Vagina (tissue), 2 donors: Measurements from ENCODE around the gene UNC119. TPM values are rescaled to one million over a fixed set of nuclear protein-coding genes. Genes with fewer than 3 reads are reported as not detected.

Experiments used
- DNase-seq, 2 donors: peaks; one replicate each; pipeline ENCODE4 v3.0.0-alpha.2; 2017; ENCODE audit errors: extremely low spot score in 2 of 2
- H3K27ac ChIP-seq: fragments of 200-600 bp; sonication (generic); one replicate; pipeline ENCODE4 v1.5.1; 2019
- H3K27me3 ChIP-seq: fragments of 200-600 bp; sonication (generic); one replicate; pipeline ENCODE4 v1.5.1; 2019
- H3K36me3 ChIP-seq, 2 donors: fragments of 200-600 bp; sonication (generic); one replicate each; pipeline ENCODE4 v1.5.1; 2017 to 2019
- H3K4me1 ChIP-seq: fragments of 200-600 bp; sonication (generic); one replicate; pipeline ENCODE4 v1.5.1; 2019
- H3K4me3 ChIP-seq, 2 donors: fragments of 200-600 bp; sonication (generic); 1 replicate in 1 of 2; 2 replicates in 1 of 2; pipeline ENCODE4 v1.5.1; 2016 to 2019
- H3K9me3 ChIP-seq: fragments of 200-600 bp; sonication (generic); one replicate; pipeline ENCODE4 v1.5.1; 2019
- CTCF ChIP-seq, 3 experiments: fragments of 450-650 bp in 2 of 3; fragments of 200-600 bp in 1 of 3; sonication (generic) in 1 of 3; IDR thresholded peaks; one replicate each; pipeline ENCODE4 v1.5.1; 2017 to 2019; ENCODE audit warnings: antibody characterized with exemption in 3 of 3, mild to moderate bottlenecking in 2 of 3, moderate library complexity in 2 of 3
- POLR2A ChIP-seq, 2 donors: fragments of 450-650 bp; IDR thresholded peaks; one replicate each; pipeline ENCODE4 v1.6.1; 2017; ENCODE audit warnings: antibody characterized with exemption in 2 of 2, mild to moderate bottlenecking in 2 of 2, moderate library complexity in 2 of 2
- POLR2AphosphoS5 ChIP-seq, 2 donors: sonication (generic); formaldehyde crosslinking; IDR thresholded peaks; one replicate each; pipeline ENCODE4 v1.9.0; 2017; ENCODE audit warnings: antibody characterized with exemption in 2 of 2, mild to moderate bottlenecking in 2 of 2, low read depth in 1 of 2; ENCODE audit not compliant: insufficient read depth in 1 of 2
- intact Hi-C: fragments of 100-400 bp; cut with DNase I; formaldehyde crosslinking; loops from one replicate; pipeline ENCODE4 v1.15.1; 2023
- total RNA-seq: library from RNA; depleted of rRNA; stranded (reverse); fragments of >200 nt; gene quantifications from one replicate; pipeline ENCODE4 v1.2.3, GENCODE V29; 2016

Gene UNC119
- total RNA-seq, 1 donor from 2014 or later = 38.1 TPM

GRCh38 chr17:28554565-28554964 is 2.1 kb upstream of the UNC119 start:
- H3K27ac ChIP-seq = no peak overlapping the region
- no peak for TF ChIP-seq POLR2AphosphoS5 (IDR thresholded peaks at IDR 0.05; ENCODE audit: insufficient read depth in 1 of 2, low read depth in 1 of 2)
- no peak for TF ChIP-seq POLR2A (IDR thresholded peaks at IDR 0.05)
- TF ChIP-seq CTCF (IDR thresholded peaks at IDR 0.05) = no peak
- H3K27me3 ChIP-seq = no peaks in the 10 kb centered on the region
- no peak overlapping the region for H3K4me3 ChIP-seq
- H3K9me3 ChIP-seq = no peaks in the 10 kb centered on the region
- intact Hi-C loops = no loop called here
- no peak for DNase-seq
- H3K36me3 ChIP-seq = peaks cover 0 to 48% of the 10 kb centered on the region in 2 donors
- peaks cover 13% of the 10 kb centered on the region for H3K4me1 ChIP-seq

GRCh38 chr17:28553000-28553505 is 629 bp upstream of the UNC119 start:
- no peaks in the 10 kb centered on the region for H3K9me3 ChIP-seq
- peak overlapping the region; percentile 73 to 78 for H3K4me3 ChIP-seq
- H3K27ac ChIP-seq = peak overlapping the region; percentile 52
- H3K4me1 ChIP-seq = peaks cover 13% of the 10 kb centered on the region
- no peaks in the 10 kb centered on the region for H3K27me3 ChIP-seq
- intact Hi-C loops = no loop called here
- peaks cover 0 to 33% of the 10 kb centered on the region in 2 donors for H3K36me3 ChIP-seq
- no peak for DNase-seq
- TF ChIP-seq POLR2AphosphoS5 (IDR thresholded peaks at IDR 0.05; ENCODE audit: insufficient read depth in 1 of 2, low read depth in 1 of 2) = no peak
- TF ChIP-seq POLR2A (IDR thresholded peaks at IDR 0.05) = no peak
- TF ChIP-seq CTCF (IDR thresholded peaks at IDR 0.05) = no peak

- intact Hi-C loops = no loop called here
- TF ChIP-seq CTCF (IDR thresholded peaks at IDR 0.05) (no peak), POLR2AphosphoS5 (IDR thresholded peaks at IDR 0.05; ENCODE audit: insufficient read depth in 1 of 2, low read depth in 1 of 2) (no peak), POLR2A (IDR thresholded peaks at IDR 0.05) (no peak)
- Histone ChIP-seq H3K4me1 (peaks cover 13% of the 10 kb centered on the region), H3K9me3 (no peaks in the 10 kb centered on the region), H3K27ac (peak overlapping the region; percentile 52), H3K36me3 (peaks cover 0 to 35% of the 10 kb centered on the region in 2 donors), H3K27me3 (no peaks in the 10 kb centered on the region), H3K4me3 (peak overlapping the region; percentile 73 to 78)
- DNase-seq = no peak
Measured at GRCh38 chr17:28551421-28552175, 826 bp downstream of the UNC119 start.

GRCh38 chr17:28550858-28551257 is 1.6 kb downstream of the UNC119 start:
- H3K4me1 ChIP-seq = peaks cover 13% of the 10 kb centered on the region
- H3K27me3 ChIP-seq = no peaks in the 10 kb centered on the region
- no peak overlapping the region for H3K4me3 ChIP-seq
- H3K36me3 ChIP-seq = peaks cover 0 to 30% of the 10 kb centered on the region in 2 donors
- no peaks in the 10 kb centered on the region for H3K9me3 ChIP-seq
- DNase-seq = no peak
- intact Hi-C loops = no loop called here
- no peak overlapping the region for H3K27ac ChIP-seq
- no peak for TF ChIP-seq CTCF (IDR thresholded peaks at IDR 0.05)
- TF ChIP-seq POLR2AphosphoS5 (IDR thresholded peaks at IDR 0.05; ENCODE audit: insufficient read depth in 1 of 2, low read depth in 1 of 2) = no peak
- no peak for TF ChIP-seq POLR2A (IDR thresholded peaks at IDR 0.05)
